Hepatic stellate cell (primary cell): ENCODE data around the gene SLC39A11.
"Not testable (repeated sequence)": the region's sequence is repeated elsewhere in the genome, so short reads cannot be mapped to it uniquely, and the experiment has no call there.

Source experiments
- DNase-seq: peaks from one replicate; pipeline ENCODE4 v3.0.0; 2011; ENCODE audit warnings: low spot score

The SLC39A11 gene

GRCh38 chr17:73007407-73007806 lies 85.1 kb downstream of the SLC39A11 start:
- no peak for DNase-seq

DNA sequence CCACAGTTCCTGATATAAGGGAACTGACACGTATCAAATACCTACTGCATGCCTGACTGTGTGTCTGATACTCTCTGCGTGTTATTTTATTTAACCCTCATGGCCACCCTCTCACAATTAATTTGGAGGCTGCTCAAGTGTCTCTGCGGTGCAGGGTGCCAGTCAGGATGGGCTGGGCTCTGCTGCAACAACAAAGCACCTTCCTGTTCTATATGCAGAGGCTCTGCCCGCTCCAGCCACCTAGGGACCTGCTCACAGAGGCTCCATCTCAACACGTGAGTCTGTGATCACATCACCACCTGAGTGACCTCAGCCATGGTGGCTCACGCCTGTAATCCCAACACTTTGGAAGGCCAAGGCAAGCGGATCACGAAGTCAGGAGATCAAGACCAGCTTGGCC lies 87.1 kb downstream of the SLC39A11 start:
- no peak for DNase-seq

- DNase-seq = no peak
Measured at GRCh38 chr17:73003487-73003886, 89.0 kb downstream of the SLC39A11 start.

DNA sequence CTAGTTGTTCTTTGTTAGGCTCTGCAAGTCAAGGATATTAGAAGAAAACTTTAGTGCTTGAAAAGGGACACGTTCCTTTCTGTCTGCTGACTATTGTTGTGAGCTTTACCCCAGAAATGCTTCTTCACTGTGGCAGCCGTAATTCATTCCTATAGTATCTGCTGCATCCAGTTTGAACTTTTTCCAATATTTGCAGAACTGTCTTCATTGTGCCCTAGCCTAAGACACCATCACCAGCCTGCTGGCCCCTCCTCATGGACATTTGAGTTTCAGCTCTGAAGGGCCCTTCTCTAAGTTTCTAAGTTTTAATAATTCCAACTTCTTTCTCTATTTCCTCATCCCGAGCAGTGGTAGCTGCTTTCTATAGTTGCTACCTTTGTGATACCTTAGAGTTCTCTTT lies 91.7 kb downstream of the SLC39A11 start:
- DNase-seq = no peak

- DNase-seq = not testable (repeated sequence)
Measured at GRCh38 chr17:72999474-72999873, 93.0 kb downstream of the SLC39A11 start.

DNA sequence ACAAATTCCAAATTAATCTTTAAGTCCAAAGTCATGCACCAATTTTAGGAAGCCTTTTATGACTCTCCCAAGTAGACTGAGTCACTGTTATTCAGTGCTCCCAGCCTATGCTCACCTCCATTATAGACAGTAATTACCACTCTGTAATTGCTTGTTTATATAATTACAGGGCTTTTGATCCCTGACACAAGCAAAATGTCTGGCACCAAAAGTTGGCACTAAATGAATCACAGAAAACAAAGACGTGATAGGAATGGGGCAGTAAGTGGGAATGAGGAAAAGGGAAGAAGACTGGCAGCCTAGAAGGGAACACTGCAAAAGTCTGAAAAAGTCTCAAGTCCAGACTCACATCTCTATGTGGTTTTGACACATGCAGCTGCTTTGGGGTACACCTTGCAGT lies 94.1 kb downstream of the SLC39A11 start:
- DNase-seq = no peak

DNA sequence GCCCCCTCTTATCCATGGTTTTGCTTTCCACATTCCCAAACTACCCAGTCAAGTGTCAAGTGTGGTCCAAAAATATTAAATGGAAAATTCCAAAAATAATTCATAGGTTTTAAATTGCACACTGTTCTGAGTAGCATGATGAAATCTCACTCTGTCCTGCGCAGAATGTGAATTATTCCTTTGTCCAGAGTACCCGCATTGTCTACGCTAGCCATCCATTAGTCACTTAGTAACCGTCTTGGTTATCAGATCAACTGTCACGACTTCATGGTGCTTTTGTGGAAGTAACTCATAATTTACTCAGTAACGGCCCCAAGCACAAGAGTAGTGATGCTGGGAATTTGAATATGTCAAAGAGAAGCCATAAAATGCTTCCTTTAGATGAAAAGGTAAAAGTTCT lies 94.9 kb downstream of the SLC39A11 start:
- DNase-seq = no peak

DNA sequence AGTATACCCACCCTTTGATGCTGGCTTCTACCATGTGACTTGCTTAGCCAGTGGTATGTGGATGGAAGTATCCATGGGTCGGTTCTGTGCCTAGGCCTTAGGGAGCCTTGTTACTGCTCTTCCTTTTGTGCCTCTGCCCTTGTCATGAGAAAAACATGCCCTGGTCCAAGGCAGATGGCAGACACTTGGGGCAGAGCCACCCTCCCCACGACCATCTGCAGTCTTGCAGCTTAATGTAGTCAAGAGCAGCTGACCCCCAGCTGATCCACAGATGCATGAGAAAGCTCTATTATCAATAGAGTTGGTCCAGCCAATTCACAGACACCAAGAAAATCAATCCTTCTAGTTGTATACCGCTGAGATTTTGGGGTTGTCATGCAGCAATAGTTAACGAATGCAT lies 95.7 kb downstream of the SLC39A11 start:
- DNase-seq = no peak

- no peak for DNase-seq
Measured at GRCh38 chr17:72995008-72995656, 97.4 kb downstream of the SLC39A11 start.

GRCh38 chr17:72992783-72993467 lies 99.6 kb downstream of the SLC39A11 start:
- DNase-seq = not testable (repeated sequence)

DNA sequence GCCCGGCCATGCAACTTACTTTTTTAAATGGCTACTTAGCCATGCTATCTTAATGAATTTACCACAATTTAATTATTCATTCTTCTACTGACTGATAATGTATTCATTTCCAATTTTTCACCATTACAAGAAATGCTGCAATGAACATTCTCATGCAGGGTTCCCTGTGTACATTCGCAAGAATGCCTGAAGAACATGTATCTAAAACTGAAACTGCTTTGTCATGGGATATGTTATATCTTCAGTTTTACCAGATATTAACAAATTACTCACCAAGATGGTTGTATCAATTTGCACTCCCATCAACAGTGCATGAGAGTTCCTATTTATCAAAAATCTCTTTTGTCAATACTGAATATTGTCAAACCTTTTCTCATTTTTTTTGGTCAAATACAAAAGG lies 100.8 kb downstream of the SLC39A11 start:
- DNase-seq = no peak

GRCh38 chr17:72989074-72989610 lies 103.3 kb downstream of the SLC39A11 start:
- no peak for DNase-seq

- no peak for DNase-seq
Measured at GRCh38 chr17:72988451-72988850, 104.0 kb downstream of the SLC39A11 start.

GRCh38 chr17:72987166-72987565 lies 105.3 kb downstream of the SLC39A11 start:
- DNase-seq = no peak

- DNase-seq = peak; percentile 76
Measured at GRCh38 chr17:72985882-72986720, 106.4 kb downstream of the SLC39A11 start.

GRCh38 chr17:72984926-72985325 lies 107.6 kb downstream of the SLC39A11 start:
- no peak for DNase-seq

DNA sequence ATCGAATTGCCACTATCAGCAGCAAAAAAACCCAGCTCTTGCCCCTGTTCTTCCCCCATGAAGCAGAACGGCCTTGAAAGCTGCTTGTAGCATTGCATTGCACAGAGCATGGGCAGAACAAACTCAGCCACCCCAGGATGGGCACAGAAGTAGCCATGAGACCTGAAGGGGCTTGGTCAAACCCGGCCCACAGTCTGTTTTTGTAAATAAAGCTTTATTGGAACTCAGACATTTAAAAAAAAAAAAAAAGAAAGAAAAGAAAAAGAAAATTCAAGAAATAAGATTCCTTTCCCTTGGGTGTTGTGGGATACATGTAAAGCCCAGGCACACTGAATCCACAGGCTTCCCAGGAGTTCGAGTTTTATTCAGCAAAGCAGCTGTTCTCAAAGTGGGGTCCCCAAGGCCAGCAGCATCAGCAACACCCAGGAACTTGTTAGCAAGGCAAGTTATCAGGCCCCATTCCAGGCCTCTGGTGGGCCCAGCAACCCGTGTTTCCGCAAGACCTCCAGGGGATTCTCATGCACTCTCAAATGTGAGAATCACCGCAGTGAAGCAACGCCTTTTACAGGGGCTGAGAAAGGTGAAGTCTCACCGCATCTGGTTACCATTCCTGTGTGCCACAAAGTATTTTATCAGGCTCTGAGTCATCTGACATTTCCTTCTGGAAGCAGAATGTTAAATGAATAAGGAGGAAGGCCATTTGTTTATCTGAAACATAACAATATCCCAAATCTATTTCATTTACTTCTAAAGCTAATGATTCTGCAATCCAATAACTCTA lies 108.2 kb downstream of the SLC39A11 start:
- peak; percentile 73 for DNase-seq

DNA sequence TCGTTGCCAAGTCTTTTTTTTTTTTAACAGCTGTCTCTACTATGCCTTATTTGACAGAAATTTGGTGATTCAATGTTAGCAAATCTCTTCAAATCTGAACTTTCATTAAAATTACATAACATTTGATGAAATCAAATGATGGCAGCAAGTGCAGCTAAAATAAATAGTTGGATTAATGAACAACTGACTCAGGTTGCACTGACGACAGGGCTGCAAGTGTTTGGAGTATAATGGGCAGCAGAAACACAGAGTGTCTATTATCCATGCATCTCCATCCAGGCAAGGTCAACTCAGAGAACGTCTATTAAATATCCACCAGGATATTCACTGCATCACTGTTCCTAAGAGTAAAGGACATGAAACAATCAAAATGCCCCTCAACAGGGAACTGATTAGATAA lies 109.8 kb downstream of the SLC39A11 start:
- DNase-seq = no peak

DNA sequence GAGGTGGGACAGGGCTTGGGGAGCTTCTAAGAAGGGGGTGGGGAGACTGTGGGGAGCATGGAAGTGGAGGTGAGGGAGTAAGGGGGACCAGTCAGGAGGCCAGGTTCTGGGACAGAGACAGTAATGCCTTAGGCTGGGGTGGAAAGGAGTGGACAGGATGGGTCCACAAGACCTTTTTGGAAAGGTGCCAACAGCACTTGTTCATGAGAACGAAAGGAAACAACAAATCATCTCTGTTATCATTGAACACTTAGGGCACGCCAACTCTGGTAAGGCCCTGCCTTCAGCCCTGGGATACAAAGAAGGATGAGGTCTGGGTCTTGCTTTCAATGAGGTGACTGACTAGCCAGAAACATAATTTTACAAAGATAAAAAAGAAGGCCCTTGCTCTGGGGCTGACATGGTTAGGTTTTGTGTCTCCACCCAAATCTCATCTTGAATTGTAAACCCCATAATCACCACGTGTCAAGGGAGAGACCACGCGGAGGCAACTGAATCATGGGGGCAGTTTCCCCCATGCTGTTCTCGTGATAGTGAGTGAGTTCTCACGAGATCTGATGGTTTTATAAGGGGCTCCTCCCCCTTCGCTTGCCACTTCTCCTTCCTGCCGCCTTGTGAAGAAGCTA lies 113.8 kb downstream of the SLC39A11 start:
- no peak for DNase-seq

DNA sequence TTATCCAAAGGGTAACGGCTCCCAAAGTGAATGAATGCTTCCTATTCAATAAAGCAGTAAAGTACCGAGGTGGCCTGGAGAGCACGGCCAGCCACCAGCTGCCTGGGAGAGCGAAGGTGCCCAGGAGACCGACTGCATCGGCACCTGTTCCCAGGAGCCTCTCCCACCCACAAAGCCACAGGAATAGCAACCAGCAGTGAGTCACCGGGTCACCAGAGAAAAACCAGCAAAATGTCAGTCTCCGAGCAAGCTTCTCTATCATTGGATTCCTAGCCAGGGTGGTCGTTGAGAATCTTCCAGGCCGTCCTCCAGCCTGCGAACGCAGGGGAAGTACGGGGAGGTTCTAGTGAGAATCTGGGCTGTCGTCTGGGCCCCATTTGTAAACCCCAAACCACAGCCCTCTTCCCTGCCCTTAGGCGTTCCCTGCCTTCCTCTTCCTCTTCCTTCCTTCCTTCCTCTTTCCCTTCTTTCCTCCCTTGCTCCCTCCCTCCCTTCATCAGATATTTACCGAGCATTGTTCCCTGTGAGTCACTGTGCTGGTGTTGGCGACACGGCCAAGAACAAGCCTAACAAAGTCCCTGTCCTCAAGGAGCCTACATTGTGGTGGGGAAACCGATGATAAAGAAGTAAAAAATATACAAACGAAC lies 114.6 kb downstream of the SLC39A11 start:
- DNase-seq = no peak
